ENCODE measurements around the gene KIF16B.

The KIF16B gene

GRCh38 chr20:16267526-16267925 is 305.7 kb downstream of the KIF16B start:
- no peak for ATAC-seq
- TF ChIP-seq ZNF565 (CRISPR knock-in tag; conservative IDR thresholded peaks at IDR 0.05; ENCODE audit: low read depth), result no peak
- TF ChIP-seq TCF4 (CRISPR knock-in tag; IDR thresholded peaks at IDR 0.05; ENCODE audit: borderline replicate concordance), result no peak
- TF ChIP-seq ZNF70 (CRISPR knock-in tag; IDR thresholded peaks at IDR 0.05), result no peak

- ATAC-seq, result no peak
- no peak for TF ChIP-seq ZNF565 (CRISPR knock-in tag; conservative IDR thresholded peaks at IDR 0.05; ENCODE audit: low read depth)
- no peak for TF ChIP-seq ARNTL (CRISPR knock-in tag; IDR thresholded peaks at IDR 0.05; ENCODE audit: borderline replicate concordance, low read depth)
- TF ChIP-seq POU6F1 (CRISPR knock-in tag; IDR thresholded peaks at IDR 0.05; ENCODE audit: borderline replicate concordance, low read depth), result no peak
- TF ChIP-seq SNAI2 (CRISPR knock-in tag; IDR thresholded peaks at IDR 0.05), result no peak
- TF ChIP-seq ZFP3 (CRISPR knock-in tag; IDR thresholded peaks at IDR 0.05), result no peak
- TF ChIP-seq ZC3H10 (CRISPR knock-in tag; IDR thresholded peaks at IDR 0.05), result no peak
- TF ChIP-seq ESRRG (CRISPR knock-in tag; IDR thresholded peaks at IDR 0.05), result no peak
- TF ChIP-seq CSDC2 (CRISPR knock-in tag; IDR thresholded peaks at IDR 0.05), result no peak
- no peak for TF ChIP-seq ZFP30 (CRISPR knock-in tag; IDR thresholded peaks at IDR 0.05)
- TF ChIP-seq PATZ1 (CRISPR knock-in tag; IDR thresholded peaks at IDR 0.05; ENCODE audit: borderline replicate concordance), result no peak
Measured at GRCh38 chr20:16265334-16265733, 307.9 kb downstream of the KIF16B start.

- TF ChIP-seq CREB5 (CRISPR knock-in tag; IDR thresholded peaks at IDR 0.05; ENCODE audit: low read depth) (no peak), ZNF565 (CRISPR knock-in tag; conservative IDR thresholded peaks at IDR 0.05; ENCODE audit: low read depth) (no peak), BACH2 (CRISPR knock-in tag; IDR thresholded peaks at IDR 0.05; ENCODE audit: borderline replicate concordance) (no peak)
- no peak for ATAC-seq
Measured at GRCh38 chr20:16263582-16263981, 309.7 kb downstream of the KIF16B start.

- no peak for TF ChIP-seq PATZ1 (CRISPR knock-in tag; IDR thresholded peaks at IDR 0.05; ENCODE audit: borderline replicate concordance)
- no peak for TF ChIP-seq TOX (CRISPR knock-in tag; IDR thresholded peaks at IDR 0.05; ENCODE audit: borderline replicate concordance)
- no peak for TF ChIP-seq POU6F1 (CRISPR knock-in tag; IDR thresholded peaks at IDR 0.05; ENCODE audit: borderline replicate concordance, low read depth)
- TF ChIP-seq ESRRG (CRISPR knock-in tag; IDR thresholded peaks at IDR 0.05), result no peak
- no peak for TF ChIP-seq ZFP30 (CRISPR knock-in tag; IDR thresholded peaks at IDR 0.05)
- no peak for TF ChIP-seq GLIS3 (CRISPR knock-in tag; IDR thresholded peaks at IDR 0.05)
- no peak for TF ChIP-seq RARB (CRISPR knock-in tag; IDR thresholded peaks at IDR 0.05)
- no peak for TF ChIP-seq OSR1 (CRISPR knock-in tag; IDR thresholded peaks at IDR 0.05)
- no peak for TF ChIP-seq CSRNP3 (CRISPR knock-in tag; IDR thresholded peaks at IDR 0.05)
- no peak for TF ChIP-seq ZC3H10 (CRISPR knock-in tag; IDR thresholded peaks at IDR 0.05)
- TF ChIP-seq BACH2 (CRISPR knock-in tag; IDR thresholded peaks at IDR 0.05; ENCODE audit: borderline replicate concordance), result no peak
- no peak for TF ChIP-seq ZFP3 (CRISPR knock-in tag; IDR thresholded peaks at IDR 0.05)
- ATAC-seq, result no peak
Measured at GRCh38 chr20:16262594-16262993, 310.7 kb downstream of the KIF16B start.

All from SK-N-SH treated with all-trans-retinoic acid at 6 μM for 48 hours (cell line).